Muscle layer of duodenum (tissue), 2 donors: ENCODE data around the gene GALNT9.
"Not testable (repeated sequence)": the region's sequence is repeated elsewhere in the genome, so short reads cannot be mapped to it uniquely, and the experiment has no call there.

Source experiments
- H3K27ac ChIP-seq: one replicate; pipeline ENCODE4 v1.7.0; 2013; ENCODE audit warnings: mild to moderate bottlenecking, low read length
- H3K27me3 ChIP-seq: one replicate; pipeline ENCODE4 v1.7.0; 2013; ENCODE audit warnings: low read depth, mild to moderate bottlenecking, control low read depth, low read length
- H3K36me3 ChIP-seq, 2 donors: one replicate each; pipeline ENCODE4 v1.7.0; 2013; ENCODE audit warnings: low read length in 2 of 2, control low read depth in 1 of 2, mild to moderate bottlenecking in 1 of 2; ENCODE audit not compliant: insufficient read depth in 2 of 2, control insufficient read depth in 1 of 2
- H3K4me1 ChIP-seq, 2 donors: one replicate each; pipeline ENCODE4 v1.7.0; 2013; ENCODE audit warnings: low read length in 2 of 2, mild to moderate bottlenecking in 2 of 2, control low read depth in 1 of 2, moderate library complexity in 1 of 2; ENCODE audit not compliant: insufficient read depth in 2 of 2, control insufficient read depth in 1 of 2
- H3K4me3 ChIP-seq, 2 donors: one replicate each; pipeline ENCODE4 v1.7.0; 2013; ENCODE audit warnings: low read length in 2 of 2, low read depth in 1 of 2, mild to moderate bottlenecking in 1 of 2
- H3K9me3 ChIP-seq, 2 donors: one replicate each; pipeline ENCODE4 v1.7.0; 2013; ENCODE audit warnings: low read length in 2 of 2, control low read depth in 1 of 2, mild to moderate bottlenecking in 1 of 2; ENCODE audit not compliant: control insufficient read depth in 1 of 2
- donor health status: healthy.

Gene GALNT9

DNA sequence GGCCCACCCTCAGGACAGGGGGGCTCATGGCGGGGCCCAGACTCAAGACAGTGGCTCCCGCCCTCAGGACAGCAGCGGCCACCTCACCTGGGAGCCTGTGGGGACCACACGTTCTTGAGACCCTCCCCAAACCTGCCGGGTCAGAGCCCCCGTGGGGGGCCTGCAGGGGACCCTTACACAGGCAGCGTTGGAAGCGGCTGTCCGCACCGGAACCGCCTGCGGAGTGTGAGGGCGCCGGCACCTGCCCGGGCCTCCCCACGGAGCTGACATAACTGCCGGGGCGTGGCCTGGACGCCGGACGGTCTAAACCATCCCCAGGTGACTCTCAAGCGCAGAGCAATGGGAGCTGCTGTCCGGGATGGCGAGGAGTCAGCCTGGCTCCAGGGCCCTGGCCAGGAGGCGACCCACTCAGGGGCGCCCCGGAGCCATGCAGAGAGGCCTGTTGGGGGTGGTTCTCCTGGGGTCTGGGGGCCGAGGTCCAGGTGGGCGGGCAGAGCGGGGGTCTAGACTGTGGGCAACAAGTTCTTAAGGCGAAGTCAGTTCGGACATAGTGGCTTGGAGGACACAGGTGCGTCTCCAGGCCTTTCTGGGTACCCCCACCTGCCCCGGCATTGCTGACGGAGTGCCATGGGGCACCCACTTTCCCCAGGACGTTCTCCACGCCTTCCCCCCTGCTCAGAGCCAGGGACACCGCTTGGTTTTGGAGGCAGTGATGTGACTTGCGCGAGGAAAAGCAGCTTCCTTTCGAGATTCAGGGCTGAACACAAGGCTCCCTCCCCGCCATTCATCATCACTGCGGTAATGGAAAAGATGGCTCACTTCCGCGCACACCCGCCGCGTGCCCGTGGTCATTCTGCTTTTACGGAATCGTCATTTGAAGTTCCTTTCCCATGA, 23.2 kb downstream of the GALNT9 start:
- Histone ChIP-seq H3K27me3 (no peaks in the 10 kb centered on the region), H3K4me3 (no peak overlapping the region), H3K36me3 (no peaks in the 10 kb centered on the region), H3K27ac (no peak overlapping the region), H3K9me3 (peaks cover 5 to 11% of the 10 kb centered on the region in 2 donors), H3K4me1 (no peaks in the 10 kb centered on the region)

DNA sequence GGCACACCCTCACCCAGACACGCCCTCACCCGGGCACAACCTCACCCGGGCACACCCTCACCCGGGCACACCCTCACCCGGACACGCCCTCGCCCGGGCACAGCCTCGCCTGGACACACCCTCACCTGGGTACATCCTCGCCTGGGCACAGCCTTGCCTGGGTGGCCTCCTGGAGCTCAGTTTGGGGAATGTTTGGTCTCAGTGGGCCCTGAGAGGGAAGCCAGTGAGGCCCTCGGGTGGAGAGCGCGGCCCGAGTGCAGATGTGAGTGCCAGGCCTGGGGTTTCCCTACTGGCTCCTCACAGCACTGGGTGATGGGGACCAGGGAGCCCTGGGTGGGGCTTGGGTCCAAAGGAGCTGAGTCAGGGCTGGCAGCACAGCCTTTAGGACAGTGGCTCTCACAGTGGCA, 23.8 kb downstream of the GALNT9 start:
- no peak overlapping the region for H3K4me3 ChIP-seq
- no peaks in the 10 kb centered on the region for H3K4me1 ChIP-seq
- H3K36me3 ChIP-seq: no peaks in the 10 kb centered on the region
- no peak overlapping the region for H3K27ac ChIP-seq
- H3K9me3 ChIP-seq: peaks cover 0 to 4% of the 10 kb centered on the region in 2 donors
- no peaks in the 10 kb centered on the region for H3K27me3 ChIP-seq

DNA sequence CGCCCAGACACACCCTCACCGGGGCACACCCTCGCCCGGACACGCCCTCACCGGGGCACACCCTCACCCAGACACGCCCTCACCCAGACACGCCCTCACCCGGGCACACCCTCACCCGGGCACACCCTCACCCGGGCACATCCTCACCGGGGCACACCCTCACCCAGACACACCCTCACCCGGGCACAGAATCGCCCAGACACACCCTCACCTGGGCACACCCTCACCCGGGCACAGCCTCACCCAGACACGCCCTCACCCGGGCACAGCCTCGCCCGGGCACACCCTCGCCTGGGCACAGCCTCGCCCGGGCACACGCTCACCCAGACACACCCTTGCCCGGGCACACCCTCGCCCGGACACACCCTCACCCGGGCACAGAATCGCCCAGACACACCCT, 24.5 kb downstream of the GALNT9 start:
- H3K4me1 ChIP-seq, H3K9me3 ChIP-seq, H3K4me3 ChIP-seq, H3K27me3 ChIP-seq, H3K36me3 ChIP-seq, H3K27ac ChIP-seq: not testable (repeated sequence)

DNA sequence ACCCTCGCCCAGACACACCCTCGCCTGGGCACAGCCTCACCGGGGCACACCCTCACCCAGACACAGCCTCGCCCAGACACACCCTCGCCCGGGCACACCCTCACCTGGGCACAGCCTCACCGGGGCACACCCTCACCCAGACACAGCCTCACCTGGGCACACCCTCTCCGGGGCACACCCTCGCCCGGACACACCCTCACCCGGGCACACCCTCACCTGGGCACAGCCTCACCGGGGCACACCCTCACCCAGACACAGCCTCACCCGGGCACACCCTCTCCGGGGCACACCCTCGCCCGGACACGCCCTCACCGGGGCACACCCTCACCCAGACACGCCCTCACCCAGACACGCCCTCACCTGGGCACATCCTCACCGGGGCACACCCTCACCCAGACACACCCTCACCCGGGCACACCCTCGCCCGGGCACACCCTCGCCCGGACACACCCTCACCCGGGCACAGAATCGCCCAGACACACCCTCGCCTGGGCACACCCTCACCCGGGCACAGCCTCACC, 25.5 kb downstream of the GALNT9 start:
- H3K4me1 ChIP-seq, H3K9me3 ChIP-seq: not testable (repeated sequence)

DNA sequence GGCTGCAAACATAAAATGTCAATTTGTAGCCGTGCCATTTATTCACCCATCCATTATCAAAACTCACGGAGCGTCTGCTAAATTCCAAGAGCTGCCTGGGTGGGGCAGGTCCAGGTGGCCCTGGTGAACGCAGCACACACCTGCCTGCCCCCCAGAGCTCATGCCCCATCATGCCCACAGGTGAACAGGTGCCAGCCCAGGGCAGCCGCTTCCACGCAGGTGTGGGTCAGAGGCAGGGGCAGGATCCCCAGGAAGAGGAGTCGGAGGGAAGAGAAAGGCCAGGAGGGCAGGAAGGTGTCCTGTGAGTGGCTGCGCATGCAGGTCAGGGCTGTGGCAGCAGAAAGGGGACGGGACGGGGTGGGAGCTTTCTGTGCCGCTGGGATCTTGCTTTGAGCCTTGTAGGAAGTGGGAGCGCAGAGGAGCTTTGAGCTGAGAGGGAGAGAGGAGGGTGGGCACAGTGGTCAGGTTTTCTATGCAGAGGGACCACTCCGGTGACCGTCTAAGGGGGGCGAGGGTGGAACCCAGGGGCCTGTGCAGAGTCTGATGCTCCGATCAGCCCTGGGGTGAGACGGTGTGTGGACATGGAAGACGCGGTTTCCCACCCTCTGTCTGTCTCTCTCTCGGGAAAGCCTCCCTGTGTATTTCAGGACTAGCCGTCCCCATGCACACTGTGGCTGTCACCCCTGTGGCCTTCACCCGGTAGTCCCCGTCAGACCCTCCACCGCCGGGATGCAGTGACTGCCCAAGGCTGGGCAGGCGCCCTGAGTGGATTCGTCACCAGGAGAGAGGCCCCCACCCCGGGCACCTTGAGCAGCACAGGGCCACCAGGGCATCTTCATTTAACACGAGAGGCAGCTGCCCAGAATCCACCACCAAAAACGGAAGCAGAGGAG, 26.7 kb downstream of the GALNT9 start:
- Histone ChIP-seq H3K9me3 (no peaks in the 10 kb centered on the region), H3K4me3 (no peak overlapping the region), H3K4me1 (no peaks in the 10 kb centered on the region), H3K27me3 (no peaks in the 10 kb centered on the region), H3K36me3 (no peaks in the 10 kb centered on the region), H3K27ac (no peak overlapping the region)

More for the DNA sequence above, 25.5 kb downstream of the GALNT9 start:
- H3K27me3 ChIP-seq, H3K36me3 ChIP-seq, H3K27ac ChIP-seq, H3K4me3 ChIP-seq: not testable (repeated sequence)

DNA sequence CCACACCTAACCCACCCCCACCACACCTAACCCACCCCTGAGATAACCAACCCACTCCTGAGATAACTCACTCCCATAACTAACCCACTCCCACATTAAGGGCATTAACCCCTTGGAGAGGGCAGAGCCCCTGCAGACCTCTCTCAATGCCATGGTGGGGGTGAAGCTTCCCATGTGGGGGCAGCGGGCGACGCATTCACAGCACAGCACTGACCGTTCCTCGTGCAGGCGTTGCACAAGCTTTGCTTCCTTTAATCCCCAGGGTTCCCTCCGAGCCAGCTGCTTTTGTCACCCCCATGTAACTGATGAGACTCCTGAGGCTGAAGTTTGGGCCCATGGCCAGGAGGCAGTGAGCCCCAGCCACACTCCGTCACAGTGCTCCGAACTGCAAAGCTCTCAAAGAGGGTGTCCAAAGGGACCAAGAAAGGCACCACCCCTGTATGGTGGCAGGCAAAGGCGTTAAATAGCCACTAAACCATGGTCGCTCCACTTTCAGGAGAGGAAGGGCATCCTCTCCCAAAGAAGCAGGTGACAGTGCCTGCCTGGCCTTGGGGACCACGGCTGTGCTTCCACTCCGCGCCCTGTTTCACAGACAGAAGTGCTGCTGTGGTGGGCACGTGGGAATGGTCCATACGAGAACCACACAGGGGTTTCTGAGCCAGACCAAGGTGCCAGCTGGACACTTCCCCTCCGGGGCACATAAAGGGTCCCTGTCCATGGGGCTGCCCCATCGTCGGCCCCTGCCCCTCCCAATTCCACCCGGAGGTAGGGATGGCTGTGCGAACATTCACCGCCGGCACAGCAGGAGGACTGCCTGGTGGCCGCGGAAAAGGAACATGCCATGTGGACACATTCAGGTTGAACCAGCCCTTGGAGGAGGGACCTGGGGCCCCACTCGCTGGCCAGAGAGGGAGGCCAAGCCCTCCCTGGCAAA, 28.3 kb downstream of the GALNT9 start:
- H3K9me3 ChIP-seq: no peaks in the 10 kb centered on the region
- no peaks in the 10 kb centered on the region for H3K36me3 ChIP-seq
- no peaks in the 10 kb centered on the region for H3K4me1 ChIP-seq
- H3K4me3 ChIP-seq: no peak overlapping the region
- H3K27ac ChIP-seq: no peak overlapping the region
- no peaks in the 10 kb centered on the region for H3K27me3 ChIP-seq

DNA sequence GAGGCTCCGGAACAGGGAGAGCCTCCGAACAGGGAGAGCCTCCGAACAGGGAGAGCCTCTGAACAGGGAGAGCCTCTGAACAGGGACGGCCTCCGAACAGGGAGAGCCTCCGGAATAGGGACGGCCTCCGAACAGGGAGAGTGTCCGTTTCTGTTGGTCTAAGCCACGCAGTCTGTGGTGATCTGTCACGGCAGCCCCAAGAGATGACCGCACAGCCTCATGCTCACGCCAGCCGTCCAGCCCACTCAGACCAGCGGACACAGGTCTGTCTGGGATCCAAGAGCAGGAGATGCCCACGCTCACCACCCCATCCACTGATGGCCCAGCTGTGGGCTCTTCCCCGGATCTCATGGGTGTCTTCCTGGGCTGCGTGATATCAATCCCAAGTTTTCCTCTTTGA, 33.3 kb downstream of the GALNT9 start:
- Histone ChIP-seq H3K27ac (no peak overlapping the region), H3K4me3 (no peak overlapping the region), H3K4me1 (no peaks in the 10 kb centered on the region), H3K36me3 (no peaks in the 10 kb centered on the region), H3K27me3 (peaks cover 6% of the 10 kb centered on the region), H3K9me3 (no peaks in the 10 kb centered on the region)

DNA sequence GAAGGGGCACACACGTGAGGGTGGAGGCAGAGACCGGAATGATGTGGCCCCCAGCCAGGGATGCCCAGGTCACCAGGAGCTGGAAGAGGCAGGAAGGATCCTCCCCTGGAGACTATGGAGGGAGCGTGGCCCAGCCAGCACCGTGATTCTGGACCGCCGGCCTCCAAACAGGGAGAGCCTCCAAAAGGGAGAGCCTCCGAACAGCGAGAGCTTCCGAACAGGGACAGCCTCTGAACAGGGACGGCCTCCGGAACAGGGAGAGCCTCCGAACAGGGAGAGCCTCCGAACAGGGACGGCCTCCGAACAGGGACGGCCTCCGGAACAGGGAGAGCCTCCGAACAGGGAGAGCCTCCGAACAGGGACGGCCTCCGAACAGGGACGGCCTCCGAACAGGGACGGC, 33.8 kb downstream of the GALNT9 start:
- not testable (repeated sequence) for H3K4me1 ChIP-seq, H3K27me3 ChIP-seq, H3K27ac ChIP-seq, H3K4me3 ChIP-seq, H3K36me3 ChIP-seq, H3K9me3 ChIP-seq

DNA sequence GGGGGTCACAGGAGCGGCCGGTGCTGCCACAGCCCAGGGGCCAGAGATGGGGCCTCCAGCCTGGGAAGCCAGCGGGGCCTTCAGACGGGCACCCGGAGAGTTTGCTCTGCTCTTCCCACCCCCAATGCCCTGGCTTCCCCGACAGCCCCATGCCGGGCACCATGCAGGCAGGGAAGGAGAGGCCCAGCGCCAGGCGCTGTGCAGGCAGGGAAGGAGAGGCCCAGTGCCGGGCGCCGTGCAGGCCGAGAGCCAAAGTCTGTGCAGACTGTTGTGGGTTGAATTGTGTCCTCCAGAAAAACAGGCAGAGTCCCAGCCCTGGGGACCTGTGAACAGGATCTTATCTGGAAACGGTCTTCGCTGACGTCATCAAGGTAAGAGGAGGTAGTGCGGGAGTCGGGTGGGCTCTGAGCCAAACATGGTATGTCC, 34.3 kb downstream of the GALNT9 start:
- Histone ChIP-seq H3K27ac (no peak overlapping the region), H3K4me3 (no peak overlapping the region), H3K9me3 (no peaks in the 10 kb centered on the region), H3K27me3 (peaks cover 6% of the 10 kb centered on the region), H3K36me3 (no peaks in the 10 kb centered on the region), H3K4me1 (no peaks in the 10 kb centered on the region)

DNA sequence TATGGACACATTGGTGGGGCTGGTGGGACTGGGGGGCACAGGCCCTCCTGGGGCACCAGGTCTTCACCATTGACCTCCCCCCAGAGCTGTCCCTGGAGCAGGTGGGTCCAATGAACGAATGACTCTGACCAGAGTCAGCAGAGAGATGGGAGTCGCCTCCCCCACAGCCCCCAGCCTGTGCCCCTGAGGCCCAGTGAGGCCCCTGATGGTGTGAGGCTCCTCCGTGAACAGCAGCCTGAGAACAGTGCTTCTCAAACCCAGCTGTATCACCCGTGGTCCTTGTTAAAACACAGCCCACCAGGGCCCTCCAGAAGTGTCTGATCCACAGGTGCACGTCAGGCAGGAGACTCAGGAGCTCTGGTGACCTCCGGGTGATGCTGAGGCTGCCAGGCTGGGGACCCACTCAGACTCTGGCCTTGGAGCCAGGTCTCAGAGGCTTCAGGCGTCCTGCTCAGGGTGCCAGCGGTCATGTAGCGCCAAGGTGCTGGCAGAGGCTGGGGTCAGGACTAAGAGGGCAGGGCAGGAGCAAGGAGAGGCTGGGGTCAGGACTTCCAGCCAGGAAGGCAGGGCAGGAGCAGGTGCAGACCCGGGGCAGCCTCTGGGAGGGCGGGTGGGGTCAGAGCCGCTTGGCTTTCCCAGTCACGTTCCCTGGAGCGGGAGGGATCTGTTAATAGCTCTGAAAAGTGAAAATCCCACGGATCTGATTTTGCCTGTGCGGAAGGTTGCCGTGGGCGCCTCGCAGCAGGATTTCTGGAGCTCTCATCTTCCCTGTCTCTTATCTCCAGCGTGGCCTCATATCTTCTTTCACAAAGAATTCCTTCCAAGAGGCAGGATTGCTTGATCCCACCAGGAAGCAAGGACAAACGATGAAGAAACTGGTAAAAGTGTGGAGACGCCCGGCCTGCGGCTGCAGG, 35.0 kb downstream of the GALNT9 start:
- Histone ChIP-seq H3K36me3 (no peaks in the 10 kb centered on the region), H3K4me3 (no peak overlapping the region), H3K27ac (no peak overlapping the region), H3K4me1 (no peaks in the 10 kb centered on the region), H3K27me3 (peaks cover 6% of the 10 kb centered on the region), H3K9me3 (no peaks in the 10 kb centered on the region)
